Measurements from ENCODE around the gene CTRB1. TPM values are rescaled to one million over a fixed set of nuclear protein-coding genes. Genes with fewer than 3 reads are reported as not detected.

Gene CTRB1
- polyA plus RNA-seq, 1 experiment = not detected

DNA sequence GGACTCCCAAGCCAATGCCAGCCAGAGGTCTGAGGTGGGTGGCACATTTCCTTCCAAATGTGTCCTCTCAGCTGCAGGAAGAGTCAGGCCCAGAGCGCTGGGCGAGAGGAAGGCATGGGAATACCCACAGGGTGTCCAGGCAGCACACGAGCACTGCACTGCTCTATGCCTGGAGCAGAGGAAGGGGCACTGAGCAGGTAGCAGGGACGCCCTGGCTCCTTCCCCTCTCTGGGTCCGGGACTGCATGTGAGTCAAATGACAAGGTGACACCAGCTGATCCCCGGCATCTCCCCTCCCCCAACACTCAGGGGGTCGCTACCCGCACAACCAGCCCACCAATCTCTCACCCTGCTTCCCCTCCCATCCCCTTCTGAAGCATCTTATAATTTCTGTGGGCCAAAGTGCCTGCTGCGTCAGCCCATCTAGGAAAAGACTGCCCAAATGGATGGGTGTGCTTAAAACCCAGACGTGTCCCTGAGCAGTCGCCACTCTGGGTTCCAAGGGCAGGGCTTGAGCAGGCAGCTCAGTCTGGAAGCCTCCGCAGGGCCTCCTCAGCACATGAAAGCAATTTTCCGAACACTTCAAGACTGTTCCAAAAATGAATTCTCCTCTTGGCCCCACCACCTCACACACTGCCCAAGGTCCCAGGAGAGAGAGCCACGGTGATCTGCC lies 44.6 kb downstream of the CTRB1 start:
- TF ChIP-seq, protein P1, sequence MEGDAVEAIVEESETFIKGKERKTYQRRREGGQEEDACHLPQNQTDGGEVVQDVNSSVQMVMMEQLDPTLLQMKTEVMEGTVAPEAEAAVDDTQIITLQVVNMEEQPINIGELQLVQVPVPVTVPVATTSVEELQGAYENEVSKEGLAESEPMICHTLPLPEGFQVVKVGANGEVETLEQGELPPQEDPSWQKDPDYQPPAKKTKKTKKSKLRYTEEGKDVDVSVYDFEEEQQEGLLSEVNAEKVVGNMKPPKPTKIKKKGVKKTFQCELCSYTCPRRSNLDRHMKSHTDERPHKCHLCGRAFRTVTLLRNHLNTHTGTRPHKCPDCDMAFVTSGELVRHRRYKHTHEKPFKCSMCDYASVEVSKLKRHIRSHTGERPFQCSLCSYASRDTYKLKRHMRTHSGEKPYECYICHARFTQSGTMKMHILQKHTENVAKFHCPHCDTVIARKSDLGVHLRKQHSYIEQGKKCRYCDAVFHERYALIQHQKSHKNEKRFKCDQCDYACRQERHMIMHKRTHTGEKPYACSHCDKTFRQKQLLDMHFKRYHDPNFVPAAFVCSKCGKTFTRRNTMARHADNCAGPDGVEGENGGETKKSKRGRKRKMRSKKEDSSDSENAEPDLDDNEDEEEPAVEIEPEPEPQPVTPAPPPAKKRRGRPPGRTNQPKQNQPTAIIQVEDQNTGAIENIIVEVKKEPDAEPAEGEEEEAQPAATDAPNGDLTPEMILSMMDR (IDR thresholded peaks at IDR 0.05; ENCODE audit: insufficient read depth, low read depth, low read length) = no peak
- peaks cover 17% of the 10 kb centered on the region for H3K36me3 ChIP-seq (ENCODE audit: control insufficient read depth, insufficient read depth, low read length)
- H3K4me3 ChIP-seq (ENCODE audit: low read depth, low read length) = peak overlapping the region; percentile 98
- no peaks in the 10 kb centered on the region for H3K27me3 ChIP-seq (ENCODE audit: control insufficient read depth, insufficient read depth, low read length)
- ChIA-PET CTCF (interaction anchor here (1.6 kb wide), 2 partner anchors 29 to 30 kb away, joined by 7 to 11 read pairs; no protein-coding TSS in a partner anchor), POLR2A (no interaction called here)
- DNase-seq (ENCODE audit: low read depth) = no peak

DNA sequence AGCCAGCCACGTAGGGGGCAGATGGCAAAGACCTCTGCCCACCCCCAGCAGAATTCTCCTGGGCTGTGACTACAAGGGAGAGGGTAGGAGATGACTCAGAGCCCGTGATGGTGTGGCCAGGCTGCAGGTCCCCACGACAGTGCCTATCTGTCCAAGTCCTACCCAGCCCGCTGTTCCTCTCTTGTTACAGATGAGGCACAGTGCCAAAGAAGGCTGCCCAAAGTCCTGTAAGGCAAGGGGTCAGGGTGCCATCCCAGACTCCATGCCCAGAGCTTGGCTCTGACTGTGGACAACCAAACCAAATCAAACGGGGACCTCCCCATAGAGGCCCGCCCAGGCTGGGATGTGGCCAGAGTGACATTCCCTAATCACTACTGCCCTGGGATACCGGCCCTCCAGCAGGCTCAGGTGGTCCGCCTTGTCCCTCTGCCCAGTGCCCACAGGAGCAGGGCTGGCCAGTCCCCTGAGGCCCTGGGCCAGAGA lies 45.2 kb downstream of the CTRB1 start:
- ChIA-PET POLR2A (interaction anchor here (0.6 kb wide), 1 partner anchor 138 kb away, joined by 3 read pairs; no protein-coding TSS in a partner anchor), CTCF (interaction anchor here (0.6 to 1.6 kb wide), 2 partner anchors 30 to 94 kb away, joined by 3 to 11 read pairs; no protein-coding TSS in a partner anchor)
- TF ChIP-seq, protein P1 (IDR thresholded peaks at IDR 0.05; ENCODE audit: insufficient read depth, low read depth, low read length) = no peak
- Histone ChIP-seq H3K4me3 (ENCODE audit: low read depth, low read length) (peak overlapping the region; percentile 98), H3K36me3 (ENCODE audit: control insufficient read depth, insufficient read depth, low read length) (peaks cover 17% of the 10 kb centered on the region), H3K27me3 (ENCODE audit: control insufficient read depth, insufficient read depth, low read length) (no peaks in the 10 kb centered on the region)
- no peak for DNase-seq (ENCODE audit: low read depth)

DNA sequence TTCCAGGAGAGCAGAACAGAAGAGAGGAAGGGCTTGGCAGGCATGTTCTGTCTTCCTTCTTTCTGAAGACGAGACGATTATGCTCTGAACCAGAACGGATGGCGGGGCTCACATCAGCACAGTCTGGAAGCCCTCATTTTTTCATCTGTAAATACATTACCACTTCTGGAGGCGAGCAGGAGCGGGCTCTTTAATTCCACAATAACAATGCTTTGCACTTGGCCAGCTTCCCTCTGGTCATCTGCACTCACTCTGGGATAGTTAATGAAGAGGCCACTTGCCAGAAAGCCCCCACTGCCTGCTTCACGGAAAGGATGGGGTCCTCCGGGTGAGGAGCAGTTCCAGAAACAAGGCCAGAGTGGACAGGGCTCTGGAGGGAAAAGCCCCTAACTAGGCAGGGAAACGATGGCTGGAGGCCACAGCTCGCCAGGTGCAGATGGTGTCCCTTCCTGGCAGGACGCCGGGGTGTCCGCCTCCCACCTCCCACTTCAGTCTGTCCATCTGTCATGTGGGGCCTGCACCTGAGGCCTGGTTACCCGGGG lies 45.7 kb downstream of the CTRB1 start:
- DNase-seq (ENCODE audit: low read depth) = no peak
- CTCF ChIA-PET = interaction anchor here (0.6 to 1.6 kb wide), 3 partner anchors 19 to 94 kb away, joined by 3 to 11 read pairs (median 3); no protein-coding TSS in a partner anchor
- POLR2A ChIA-PET = interaction anchor here (0.6 kb wide), 1 partner anchor 137 kb away, joined by 3 read pairs; no protein-coding TSS in a partner anchor

DNA sequence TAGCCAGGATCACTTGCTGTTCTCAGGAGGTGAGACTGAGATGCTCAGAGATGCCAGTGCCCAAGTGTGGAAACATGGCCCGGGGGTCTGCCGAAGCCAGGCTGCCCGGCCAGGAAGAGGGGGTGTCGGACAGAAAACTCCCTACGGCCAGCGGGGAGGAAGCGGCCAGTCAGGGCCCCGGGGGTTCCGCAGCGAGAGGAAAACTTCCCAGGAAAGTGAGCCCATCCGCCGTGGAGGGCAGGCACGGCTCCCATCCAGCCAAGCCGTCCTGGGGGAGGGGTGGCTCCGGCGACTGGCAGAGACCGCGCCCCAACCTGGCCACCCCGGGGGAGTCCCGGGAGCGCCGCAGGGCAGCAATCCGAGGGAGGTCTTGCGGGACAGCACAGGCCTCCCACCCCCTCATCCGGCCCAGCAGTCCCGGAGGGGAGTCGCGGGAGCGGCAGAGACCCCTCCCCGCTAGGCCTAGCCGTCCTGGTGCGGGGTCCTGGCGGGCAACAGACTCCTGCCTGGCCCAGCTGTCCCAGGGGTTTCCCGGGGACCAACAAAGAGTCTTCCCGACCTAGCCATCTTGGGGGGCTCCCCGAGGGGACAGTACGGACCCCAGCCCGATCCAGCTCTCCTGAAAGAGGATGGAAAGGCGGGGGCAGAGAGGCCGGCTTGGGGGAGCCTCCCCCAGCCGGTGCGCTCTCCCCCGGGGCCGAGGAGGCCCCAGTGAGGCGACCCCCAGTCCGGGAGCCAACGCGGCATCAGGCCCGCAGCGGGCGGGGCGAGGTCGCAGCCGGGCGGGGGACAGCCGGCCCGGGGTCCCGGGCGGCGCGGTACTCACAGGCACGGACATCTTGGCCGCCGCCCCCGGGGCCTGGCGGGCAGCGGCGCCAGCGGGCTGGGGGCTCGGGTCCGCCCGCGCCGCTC lies 46.5 kb downstream of the CTRB1 start:
- POLR2A ChIA-PET = no interaction called here
- CTCF ChIA-PET = interaction anchor here (1.1 to 3.0 kb wide), 4 partner anchors 20 to 32 kb away, joined by 3 to 11 read pairs (median 6); no protein-coding TSS in a partner anchor
- H3K27me3 ChIP-seq (ENCODE audit: control insufficient read depth, insufficient read depth, low read length) = no peaks in the 10 kb centered on the region

More for the DNA sequence above, 45.7 kb downstream of the CTRB1 start:
- H3K27me3 ChIP-seq (ENCODE audit: control insufficient read depth, insufficient read depth, low read length) = no peaks in the 10 kb centered on the region
- peaks cover 17% of the 10 kb centered on the region for H3K36me3 ChIP-seq (ENCODE audit: control insufficient read depth, insufficient read depth, low read length)
- TF ChIP-seq, protein P1 (IDR thresholded peaks at IDR 0.05; ENCODE audit: insufficient read depth, low read depth, low read length) = no peak
- H3K4me3 ChIP-seq (ENCODE audit: low read depth, low read length) = peak overlapping the region; percentile 98

More for the DNA sequence above, 46.5 kb downstream of the CTRB1 start:
- peak overlapping the region; percentile 98 for H3K4me3 ChIP-seq (ENCODE audit: low read depth, low read length)
- TF ChIP-seq, protein P1 (IDR thresholded peaks at IDR 0.05; ENCODE audit: insufficient read depth, low read depth, low read length) = no peak
- no peak for DNase-seq (ENCODE audit: low read depth)
- H3K36me3 ChIP-seq (ENCODE audit: control insufficient read depth, insufficient read depth, low read length) = peaks cover 17% of the 10 kb centered on the region
